ENCODE results near the gene MMP15. TPM values are rescaled to one million over a fixed set of nuclear protein-coding genes. Genes with fewer than 3 reads are reported as not detected.

MMP15 gene
- total RNA-seq, 4 donors from 2014 or later: 36.5 to 105 (median 80.5) TPM

GRCh38 chr16:58038219-58038641, 12.7 kb downstream of the MMP15 start:
- peaks cover 24 to 51% of the 10 kb centered on the region in 2 donors for H3K36me3 ChIP-seq
- H3K9me3 ChIP-seq: no peaks in the 10 kb centered on the region
- H3K27ac ChIP-seq: no peak overlapping the region
- 91% methylated on average over 17 to 20 of the region's 20 CpGs for WGBS, 2 donors
- no peak for DNase-seq
- TF ChIP-seq POLR2A (IDR thresholded peaks at IDR 0.05): no peak
- TF ChIP-seq, protein P1, sequence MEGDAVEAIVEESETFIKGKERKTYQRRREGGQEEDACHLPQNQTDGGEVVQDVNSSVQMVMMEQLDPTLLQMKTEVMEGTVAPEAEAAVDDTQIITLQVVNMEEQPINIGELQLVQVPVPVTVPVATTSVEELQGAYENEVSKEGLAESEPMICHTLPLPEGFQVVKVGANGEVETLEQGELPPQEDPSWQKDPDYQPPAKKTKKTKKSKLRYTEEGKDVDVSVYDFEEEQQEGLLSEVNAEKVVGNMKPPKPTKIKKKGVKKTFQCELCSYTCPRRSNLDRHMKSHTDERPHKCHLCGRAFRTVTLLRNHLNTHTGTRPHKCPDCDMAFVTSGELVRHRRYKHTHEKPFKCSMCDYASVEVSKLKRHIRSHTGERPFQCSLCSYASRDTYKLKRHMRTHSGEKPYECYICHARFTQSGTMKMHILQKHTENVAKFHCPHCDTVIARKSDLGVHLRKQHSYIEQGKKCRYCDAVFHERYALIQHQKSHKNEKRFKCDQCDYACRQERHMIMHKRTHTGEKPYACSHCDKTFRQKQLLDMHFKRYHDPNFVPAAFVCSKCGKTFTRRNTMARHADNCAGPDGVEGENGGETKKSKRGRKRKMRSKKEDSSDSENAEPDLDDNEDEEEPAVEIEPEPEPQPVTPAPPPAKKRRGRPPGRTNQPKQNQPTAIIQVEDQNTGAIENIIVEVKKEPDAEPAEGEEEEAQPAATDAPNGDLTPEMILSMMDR (IDR thresholded peaks at IDR 0.05): no peak
- H3K4me3 ChIP-seq (replicated peaks in 1 of 3): no peak overlapping the region
- H3K27me3 ChIP-seq: no peaks in the 10 kb centered on the region
- intact Hi-C loops (cut with DNase I): no loop called here
- H3K4me1 ChIP-seq: peaks cover 31 to 32% of the 10 kb centered on the region in 2 donors

- intact Hi-C loops (cut with DNase I): no loop called here
- H3K27ac ChIP-seq: peak overlapping the region in 1 of 3 donors; percentile 68
- no peaks in the 10 kb centered on the region for H3K27me3 ChIP-seq
- 94 to 97% methylated on average over 24 to 26 of the region's 26 CpGs for WGBS, 2 donors
- H3K4me1 ChIP-seq: peaks cover 15% of the 10 kb centered on the region in 2 donors
- TF ChIP-seq, protein P1 (IDR thresholded peaks at IDR 0.05): no peak
- no peak for TF ChIP-seq POLR2A (IDR thresholded peaks at IDR 0.05)
- H3K9me3 ChIP-seq: no peaks in the 10 kb centered on the region
- no peak for DNase-seq
- peaks cover 36 to 67% of the 10 kb centered on the region in 2 donors for H3K36me3 ChIP-seq
- H3K4me3 ChIP-seq (replicated peaks in 1 of 3): no peak overlapping the region
Measured at GRCh38 chr16:58039829-58040495, 14.4 kb downstream of the MMP15 start.

DNA sequence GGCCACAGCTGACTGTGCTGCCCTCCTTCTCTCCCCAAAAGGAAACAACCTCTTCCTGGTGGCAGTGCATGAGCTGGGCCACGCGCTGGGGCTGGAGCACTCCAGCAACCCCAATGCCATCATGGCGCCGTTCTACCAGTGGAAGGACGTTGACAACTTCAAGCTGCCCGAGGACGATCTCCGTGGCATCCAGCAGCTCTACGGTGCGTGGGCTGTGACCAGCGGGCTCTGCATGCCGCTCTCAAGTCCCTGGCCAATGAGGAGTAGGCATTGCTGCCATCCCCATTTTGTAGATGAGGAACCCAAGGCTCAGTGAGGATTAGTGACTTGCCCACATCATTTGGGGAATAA, 14.9 kb downstream of the MMP15 start:
- TF ChIP-seq POLR2A (IDR thresholded peaks at IDR 0.05): no peak
- TF ChIP-seq, protein P1 (IDR thresholded peaks at IDR 0.05): no peak
- Histone ChIP-seq H3K4me3 (replicated peaks in 1 of 3) (no peak overlapping the region), H3K9me3 (no peaks in the 10 kb centered on the region), H3K27me3 (no peaks in the 10 kb centered on the region), H3K36me3 (peaks cover 36 to 71% of the 10 kb centered on the region in 2 donors), H3K27ac (peak overlapping the region in 1 of 3 donors; percentile 68), H3K4me1 (peaks cover 12 to 15% of the 10 kb centered on the region in 2 donors)
- WGBS, 2 donors: 98% methylated on average over 10 of the region's 12 CpGs; no CpG with 5 or more reads in 1 of the 2 donors
- intact Hi-C loops (cut with DNase I): no loop called here
- no peak for DNase-seq

DNA sequence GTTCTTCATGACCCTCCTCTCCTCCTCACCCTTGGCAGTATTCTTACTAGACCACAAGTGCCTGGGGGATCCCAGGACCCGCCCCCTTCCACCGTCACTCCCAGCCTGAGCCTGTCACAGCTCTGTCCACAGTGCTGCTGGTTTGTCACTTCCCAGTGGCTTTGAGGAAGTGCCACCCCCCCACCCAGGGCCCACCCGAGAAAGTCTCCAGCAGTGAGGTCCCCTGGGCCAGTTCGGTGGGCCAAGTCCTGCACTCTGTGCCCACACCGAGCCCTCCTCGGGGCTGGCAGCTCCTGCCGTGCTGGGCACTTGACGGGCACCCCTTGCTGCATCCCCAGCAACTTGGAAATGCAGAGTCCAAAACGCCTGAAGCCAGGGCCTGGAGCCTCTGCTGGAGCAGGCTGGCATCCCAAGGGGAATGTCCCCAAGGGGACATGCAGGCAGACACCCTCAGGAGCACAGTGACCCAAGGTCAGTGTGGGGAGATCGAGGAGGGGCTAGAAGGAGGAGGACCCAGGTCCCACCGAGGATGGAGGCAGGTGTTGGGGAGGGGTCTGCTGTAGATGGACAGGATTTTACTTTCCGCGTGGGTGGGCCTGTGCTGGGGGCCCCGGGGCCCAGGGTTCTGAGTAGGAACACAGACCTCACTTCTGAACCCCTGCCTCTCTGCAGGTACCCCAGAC, 15.5 kb downstream of the MMP15 start:
- no peak overlapping the region for H3K4me3 ChIP-seq (replicated peaks in 1 of 3)
- no peaks in the 10 kb centered on the region for H3K27me3 ChIP-seq
- no peak for TF ChIP-seq POLR2A (IDR thresholded peaks at IDR 0.05)
- TF ChIP-seq, protein P1 (IDR thresholded peaks at IDR 0.05): no peak
- H3K9me3 ChIP-seq: no peaks in the 10 kb centered on the region
- peaks cover 36 to 71% of the 10 kb centered on the region in 2 donors for H3K36me3 ChIP-seq
- peak overlapping the region in 1 of 3 donors; percentile 68 for H3K27ac ChIP-seq
- peaks cover 12 to 15% of the 10 kb centered on the region in 2 donors for H3K4me1 ChIP-seq
- DNase-seq: no peak
- intact Hi-C loops (cut with DNase I): no loop called here
- 90 to 91% methylated on average over 13 of the region's 14 CpGs for WGBS, 2 donors

GRCh38 chr16:58041628-58041955, 16.0 kb downstream of the MMP15 start:
- Histone ChIP-seq H3K9me3 (no peaks in the 10 kb centered on the region), H3K4me1 (peaks cover 14 to 18% of the 10 kb centered on the region in 2 donors), H3K27me3 (no peaks in the 10 kb centered on the region), H3K36me3 (peaks cover 36 to 71% of the 10 kb centered on the region in 2 donors), H3K4me3 (replicated peaks in 1 of 3) (no peak overlapping the region), H3K27ac (no peak overlapping the region)
- no peak for DNase-seq
- intact Hi-C loops (cut with DNase I): no loop called here
- 90 to 97% methylated on average over 6 to 8 of the region's 18 CpGs for WGBS, 2 donors
- TF ChIP-seq POLR2A (IDR thresholded peaks at IDR 0.05): no peak
- TF ChIP-seq, protein P1 (IDR thresholded peaks at IDR 0.05): no peak
